Left ventricle myocardium inferior (tissue), 1 donor: ENCODE measurements around the gene SEC24D. TPM values are rescaled to one million over a fixed set of nuclear protein-coding genes. Genes with fewer than 3 reads are reported as not detected.

Experiments
- DNase-seq: peaks from one replicate; pipeline ENCODE4 v3.0.0-alpha.2; 2020
- H3K27ac ChIP-seq: fragments of 200-600 bp; replicated peaks from 2 replicates; pipeline ENCODE4 v1.8.0; 2021
- H3K27me3 ChIP-seq: fragments of 200-600 bp; 2 replicates; pipeline ENCODE4 v1.8.0; 2021; ENCODE audit warnings: low read depth
- H3K36me3 ChIP-seq: fragments of 200-600 bp; 2 replicates; pipeline ENCODE4 v1.8.0; 2021
- H3K4me1 ChIP-seq: fragments of 200-600 bp; 2 replicates; pipeline ENCODE4 v1.8.0; 2021
- H3K4me3 ChIP-seq: fragments of 200-600 bp; 2 replicates; pipeline ENCODE4 v1.8.0; 2021; ENCODE audit warnings: mild to moderate bottlenecking, moderate library complexity
- H3K9me3 ChIP-seq: fragments of 200-600 bp; replicated peaks from 2 replicates; pipeline ENCODE4 v1.8.0; 2021
- CTCF ChIP-seq: fragments of 200-600 bp; IDR thresholded peaks from 2 replicates; pipeline ENCODE4 v1.8.0; 2021; ENCODE audit warnings: antibody characterized with exemption, mild to moderate bottlenecking, borderline replicate concordance
- intact Hi-C: fragments of 100-400 bp; cut with micrococcal nuclease; formaldehyde crosslinking; loops from one replicate; pipeline ENCODE4 v1.11.0; 2022
- total RNA-seq: library from RNA; stranded (reverse); fragmentation: NEBNext Ultra II Directional; extraction: Animal tissue kit (Norgen Biotek cat#: 25700); gene quantifications from one replicate; pipeline ENCODE4 v1.2.1, GENCODE V29; 2021
- donor health status: DM: no; HTN: yes; CAD: no; lungs with severe emphysema.

SEC24D gene
- total RNA-seq, 1 donor from 2014 or later, result 10.5 TPM

GRCh38 chr4:118758293-118758692, 77.6 kb downstream of the SEC24D start:
- peaks cover 100% of the 10 kb centered on the region for H3K4me1 ChIP-seq
- no peak for DNase-seq
- no peaks in the 10 kb centered on the region for H3K9me3 ChIP-seq
- H3K36me3 ChIP-seq, result peaks cover 6% of the 10 kb centered on the region
- intact Hi-C loops, result no loop called here
- TF ChIP-seq CTCF, result no peak
- no peaks in the 10 kb centered on the region for H3K27me3 ChIP-seq
- H3K4me3 ChIP-seq, result no peak overlapping the region
- peak overlapping the region; percentile 89 for H3K27ac ChIP-seq

- H3K27ac ChIP-seq, result peak overlapping the region; percentile 89
- H3K27me3 ChIP-seq, result no peaks in the 10 kb centered on the region
- H3K9me3 ChIP-seq, result no peaks in the 10 kb centered on the region
- intact Hi-C loops, result no loop called here
- no peak overlapping the region for H3K4me3 ChIP-seq
- DNase-seq, result no peak
- peaks cover 100% of the 10 kb centered on the region for H3K4me1 ChIP-seq
- peaks cover 5% of the 10 kb centered on the region for H3K36me3 ChIP-seq
- TF ChIP-seq CTCF, result no peak
Observed at GRCh38 chr4:118757761-118758251, 78.1 kb downstream of the SEC24D start.

GRCh38 chr4:118756958-118757357, 79.0 kb downstream of the SEC24D start:
- Histone ChIP-seq H3K4me1 (peaks cover 100% of the 10 kb centered on the region), H3K27ac (peak overlapping the region; percentile 89), H3K27me3 (no peaks in the 10 kb centered on the region), H3K4me3 (no peak overlapping the region), H3K9me3 (no peaks in the 10 kb centered on the region), H3K36me3 (peaks cover 13% of the 10 kb centered on the region)
- TF ChIP-seq CTCF, result no peak
- intact Hi-C loops, result no loop called here
- no peak for DNase-seq

GRCh38 chr4:118756429-118756828, 79.5 kb downstream of the SEC24D start:
- Histone ChIP-seq H3K27ac (peak overlapping the region; percentile 89), H3K4me3 (no peak overlapping the region), H3K9me3 (no peaks in the 10 kb centered on the region), H3K4me1 (peaks cover 100% of the 10 kb centered on the region), H3K27me3 (no peaks in the 10 kb centered on the region), H3K36me3 (peaks cover 18% of the 10 kb centered on the region)
- intact Hi-C loops, result no loop called here
- TF ChIP-seq CTCF, result no peak
- DNase-seq, result no peak

GRCh38 chr4:118755438-118756226, 80.3 kb downstream of the SEC24D start:
- TF ChIP-seq CTCF, result no peak
- DNase-seq, result no peak
- intact Hi-C loops, result no loop called here
- peaks cover 100% of the 10 kb centered on the region for H3K4me1 ChIP-seq
- H3K36me3 ChIP-seq, result peaks cover 26% of the 10 kb centered on the region
- no peaks in the 10 kb centered on the region for H3K9me3 ChIP-seq
- H3K27ac ChIP-seq, result peak overlapping the region; percentile 89
- no peak overlapping the region for H3K4me3 ChIP-seq
- H3K27me3 ChIP-seq, result no peaks in the 10 kb centered on the region
